ENCODE measurements around the gene ZWILCH.

ZWILCH gene

GRCh38 chr15:66578286-66578875 is 73.3 kb downstream of the ZWILCH start:
- no peak overlapping the region for H3K4me3 ChIP-seq (ENCODE audit: low read depth, low read length)
- DNase-seq, result no peak
- no peak overlapping the region for H3K27ac ChIP-seq
- H3K36me3 ChIP-seq, result no peaks in the 10 kb centered on the region
- no peak for TF ChIP-seq CTCF (IDR thresholded peaks at IDR 0.05; ENCODE audit: low read depth, low read length)
- no peaks in the 10 kb centered on the region for H3K9me3 ChIP-seq (ENCODE audit: severe bottlenecking)
- H3K27me3 ChIP-seq (ENCODE audit: insufficient read depth, low read depth, severe bottlenecking), result no peaks in the 10 kb centered on the region

- H3K27me3 ChIP-seq (ENCODE audit: insufficient read depth, low read depth, severe bottlenecking), result no peaks in the 10 kb centered on the region
- H3K9me3 ChIP-seq (ENCODE audit: severe bottlenecking), result no peaks in the 10 kb centered on the region
- H3K27ac ChIP-seq, result no peak overlapping the region
- no peaks in the 10 kb centered on the region for H3K36me3 ChIP-seq
- no peak for TF ChIP-seq CTCF (IDR thresholded peaks at IDR 0.05; ENCODE audit: low read depth, low read length)
- H3K4me3 ChIP-seq (ENCODE audit: low read depth, low read length), result no peak overlapping the region
- no peak for DNase-seq
Measured at GRCh38 chr15:66580643-66581042, 75.5 kb downstream of the ZWILCH start.

- Histone ChIP-seq H3K36me3 (no peaks in the 10 kb centered on the region), H3K9me3 (ENCODE audit: severe bottlenecking) (no peaks in the 10 kb centered on the region), H3K27ac (no peak overlapping the region), H3K27me3 (ENCODE audit: insufficient read depth, low read depth, severe bottlenecking) (no peaks in the 10 kb centered on the region), H3K4me3 (ENCODE audit: low read depth, low read length) (no peak overlapping the region)
- DNase-seq, result no peak
- TF ChIP-seq CTCF (IDR thresholded peaks at IDR 0.05; ENCODE audit: low read depth, low read length), result no peak
Measured at GRCh38 chr15:66581972-66582537, 76.9 kb downstream of the ZWILCH start.

- no peaks in the 10 kb centered on the region for H3K36me3 ChIP-seq
Measured at GRCh38 chr15:66586155-66586976, 81.2 kb downstream of the ZWILCH start.

GRCh38 chr15:66587020-66587419 is 81.9 kb downstream of the ZWILCH start:
- no peak for DNase-seq
- H3K4me3 ChIP-seq (ENCODE audit: low read depth, low read length), result no peak overlapping the region
- no peak for TF ChIP-seq CTCF (IDR thresholded peaks at IDR 0.05; ENCODE audit: low read depth, low read length)
- no peaks in the 10 kb centered on the region for H3K27me3 ChIP-seq (ENCODE audit: insufficient read depth, low read depth, severe bottlenecking)
- no peaks in the 10 kb centered on the region for H3K9me3 ChIP-seq (ENCODE audit: severe bottlenecking)
- H3K36me3 ChIP-seq, result no peaks in the 10 kb centered on the region
- H3K27ac ChIP-seq, result no peak overlapping the region

More at GRCh38 chr15:66586155-66586976, 81.2 kb downstream of the ZWILCH start:
- Histone ChIP-seq H3K9me3 (ENCODE audit: severe bottlenecking) (no peaks in the 10 kb centered on the region), H3K27ac (no peak overlapping the region), H3K27me3 (ENCODE audit: insufficient read depth, low read depth, severe bottlenecking) (no peaks in the 10 kb centered on the region), H3K4me3 (ENCODE audit: low read depth, low read length) (no peak overlapping the region)
- TF ChIP-seq CTCF (IDR thresholded peaks at IDR 0.05; ENCODE audit: low read depth, low read length), result no peak
- DNase-seq, result no peak

Data from WERI-Rb-1 (cell line).